Astrocyte of the cerebellum (primary cell): ENCODE results near the gene UMODL1.
A peak's percentile ranks its signal among the peaks of the same experiment; 100 is the strongest.
"Not testable (repeated sequence)": the region's sequence is repeated elsewhere in the genome, so short reads cannot be mapped to it uniquely, and the experiment has no call there.

Experiments
- DNase-seq: peaks from one replicate; pipeline ENCODE4 v3.0.0-alpha.2; 2011; ENCODE audit warnings: low read depth
- H3K4me3 ChIP-seq: 2 replicates; pipeline ENCODE4 v1.5.1; 2011; ENCODE audit warnings: mild to moderate bottlenecking, low read depth, low read length, moderate library complexity
- CTCF ChIP-seq: IDR thresholded peaks from 2 replicates; pipeline ENCODE4 v1.5.1; 2012; ENCODE audit warnings: low read length, low read depth, moderate library complexity, mild to moderate bottlenecking; ENCODE audit errors: missing control alignments
- in situ Hi-C: cut with HindIII; loops from 2 replicates; pipeline ENCODE4 v1.10.0; 2017; ENCODE audit warnings: low sequenced_read_pairs

The UMODL1 gene

GRCh38 chr21:42068592-42068991 lies 2.5 kb upstream of the UMODL1 start:
- in situ Hi-C loops = loop anchor here (5.0 kb wide), 2 partner anchors 34 to 51 kb away; no protein-coding TSS in a partner anchor
- TF ChIP-seq CTCF = no peak
- DNase-seq = no peak
- H3K4me3 ChIP-seq = no peak overlapping the region

GRCh38 chr21:42069327-42069726 lies 1.8 kb upstream of the UMODL1 start:
- in situ Hi-C loops = loop anchor here (5.0 kb wide), 2 partner anchors 33 to 52 kb away; no protein-coding TSS in a partner anchor
- no peak overlapping the region for H3K4me3 ChIP-seq
- no peak for DNase-seq
- no peak for TF ChIP-seq CTCF

GRCh38 chr21:42069843-42070242 lies 1.3 kb upstream of the UMODL1 start:
- no peak for DNase-seq
- in situ Hi-C loops = loop anchor here (5.0 kb wide), 2 partner anchors 32 to 53 kb away; no protein-coding TSS in a partner anchor
- no peak for TF ChIP-seq CTCF
- no peak overlapping the region for H3K4me3 ChIP-seq

- TF ChIP-seq CTCF = peak; percentile 8
- in situ Hi-C loops = no loop called here
- DNase-seq = no peak
- H3K4me3 ChIP-seq = no peak overlapping the region
These were observed 2.3 kb downstream of the UMODL1 start for GRCh38 chr21:42073145-42074099.

- in situ Hi-C loops = loop anchor here (25.0 kb wide), 1 partner anchor 139 kb away; no protein-coding TSS in a partner anchor
- no peak for DNase-seq
- H3K4me3 ChIP-seq = no peak overlapping the region
- TF ChIP-seq CTCF = no peak
These were observed 4.8 kb downstream of the UMODL1 start for GRCh38 chr21:42075686-42076471.

GRCh38 chr21:42077685-42078238 lies 6.6 kb downstream of the UMODL1 start:
- DNase-seq, H3K4me3 ChIP-seq: not testable (repeated sequence)
- in situ Hi-C loops = loop anchor here (25.0 kb wide), 1 partner anchor 140 kb away; no protein-coding TSS in a partner anchor

- in situ Hi-C loops = loop anchor here (25.0 kb wide), 1 partner anchor 141 kb away; no protein-coding TSS in a partner anchor
- H3K4me3 ChIP-seq, DNase-seq: not testable (repeated sequence)
These were observed 7.3 kb downstream of the UMODL1 start for GRCh38 chr21:42078247-42079007.
